ENCODE measurements around the gene SIVA1. TPM values are rescaled to one million over a fixed set of nuclear protein-coding genes. Genes with fewer than 3 reads are reported as not detected.

Gene SIVA1
- total RNA-seq, 1 donor from 2014 or later = 298 TPM

GRCh38 chr14:104774453-104775072 is 21.6 kb downstream of the SIVA1 start:
- TF ChIP-seq CTCF (conservative IDR thresholded peaks at IDR 0.05; ENCODE audit: low read depth, low read length) = no peak
- H3K4me3 ChIP-seq (ENCODE audit: low read depth, low read length) = no peak overlapping the region
- DNase-seq (ENCODE audit: low read depth) = no peak

GRCh38 chr14:104775073-104775489 is 22.1 kb downstream of the SIVA1 start:
- TF ChIP-seq CTCF (conservative IDR thresholded peaks at IDR 0.05; ENCODE audit: low read depth, low read length) = no peak
- no peak overlapping the region for H3K4me3 ChIP-seq (ENCODE audit: low read depth, low read length)
- DNase-seq (ENCODE audit: low read depth) = no peak

- no peak for DNase-seq (ENCODE audit: low read depth)
- no peak overlapping the region for H3K4me3 ChIP-seq (ENCODE audit: low read depth, low read length)
- no peak for TF ChIP-seq CTCF (conservative IDR thresholded peaks at IDR 0.05; ENCODE audit: low read depth, low read length)
These were observed 23.5 kb downstream of the SIVA1 start for GRCh38 chr14:104776481-104776880.

GRCh38 chr14:104776961-104777807 is 24.2 kb downstream of the SIVA1 start:
- TF ChIP-seq CTCF (conservative IDR thresholded peaks at IDR 0.05; ENCODE audit: low read depth, low read length) = no peak
- H3K4me3 ChIP-seq (ENCODE audit: low read depth, low read length) = no peak overlapping the region
- DNase-seq (ENCODE audit: low read depth) = no peak

- no peak for TF ChIP-seq CTCF (conservative IDR thresholded peaks at IDR 0.05; ENCODE audit: low read depth, low read length)
- H3K4me3 ChIP-seq (ENCODE audit: low read depth, low read length) = no peak overlapping the region
- DNase-seq (ENCODE audit: low read depth) = no peak
These were observed 24.9 kb downstream of the SIVA1 start for GRCh38 chr14:104777808-104778249.

GRCh38 chr14:104778694-104779331 is 25.9 kb downstream of the SIVA1 start:
- DNase-seq (ENCODE audit: low read depth) = no peak
- no peak for TF ChIP-seq CTCF (conservative IDR thresholded peaks at IDR 0.05; ENCODE audit: low read depth, low read length)
- H3K4me3 ChIP-seq (ENCODE audit: low read depth, low read length) = no peak overlapping the region
